Naive thymus-derived CD4-positive, alpha-beta T cell (primary cell): Measurements from ENCODE around the gene TMEM255A. TPM values are rescaled to one million over a fixed set of nuclear protein-coding genes. Genes with fewer than 3 reads are reported as not detected.
A peak's percentile ranks its signal among the peaks of the same experiment; 100 is the strongest.

Experiments
- ATAC-seq: fragments of 150-1000 bp; cut with Tn5 transposase; 2 replicates; pipeline ENCODE4 v1.10.0; 2021; ENCODE audit warnings: mild to moderate bottlenecking, moderate library complexity
- CTCF ChIA-PET: fragments of 350-600 bp; sonication (Branson Sonifier 250); formaldehyde crosslinking; loops from one replicate; lab custom pipeline; 2021; ENCODE audit warnings: antibody characterized with exemption; lab: Charles Lee
- POLR2A ChIA-PET: fragments of 350-600 bp; sonication (Branson Sonifier 250); formaldehyde crosslinking; loops from one replicate; lab custom pipeline; 2021; ENCODE audit warnings: antibody characterized with exemption, inconsistent platforms; lab: Charles Lee
- DNase-seq, 9 donors: peaks; one replicate each; pipeline versions ENCODE4 v3.0.0 to v3.0.0-alpha.2; 2020 to 2022; ENCODE audit warnings: mixed read lengths in 1 of 9
- H3K27ac ChIP-seq: one replicate; pipeline ENCODE4 v1.7.0; 2013; ENCODE audit warnings: mild to moderate bottlenecking, low read depth, low read length, moderate library complexity
- H3K27me3 ChIP-seq, 2 donors: one replicate each; pipeline ENCODE4 v1.7.0; 2013; ENCODE audit warnings: low read length in 2 of 2, mild to moderate bottlenecking in 2 of 2, moderate library complexity in 2 of 2; ENCODE audit not compliant: control insufficient read depth in 2 of 2, insufficient read depth in 2 of 2
- H3K36me3 ChIP-seq, 3 experiments: 1 replicate in 2 of 3; 2 replicates in 1 of 3; pipeline ENCODE4 v1.7.0; 2013; ENCODE audit warnings: low read length in 3 of 3, mild to moderate bottlenecking in 3 of 3, moderate library complexity in 1 of 3; ENCODE audit not compliant: insufficient read depth in 3 of 3, control insufficient read depth in 2 of 3
- H3K4me1 ChIP-seq, 2 donors: one replicate each; pipeline ENCODE4 v1.7.0; 2013; ENCODE audit warnings: low read length in 2 of 2, mild to moderate bottlenecking in 2 of 2, moderate library complexity in 1 of 2; ENCODE audit not compliant: control insufficient read depth in 2 of 2, insufficient read depth in 2 of 2
- H3K4me3 ChIP-seq: 2 replicates; pipeline ENCODE4 v1.7.0; 2013; ENCODE audit warnings: mild to moderate bottlenecking, low read length
- H3K9me3 ChIP-seq, 3 experiments: 1 replicate in 2 of 3; 2 replicates in 1 of 3; pipeline ENCODE4 v1.7.0; 2013; ENCODE audit warnings: low read length in 3 of 3; ENCODE audit not compliant: control insufficient read depth in 2 of 3
- H3K27ac Mint-ChIP-seq, 9 donors: one replicate each; pipeline ENCODE4 v1.8.0; 2020 to 2022; ENCODE audit warnings: mixed read lengths in 9 of 9, mild to moderate bottlenecking in 8 of 9, moderate library complexity in 5 of 9, inconsistent platforms in 2 of 9
- H3K27me3 Mint-ChIP-seq, 5 donors: one replicate each; pipeline ENCODE4 v1.8.0; 2021 to 2022; ENCODE audit warnings: mixed read lengths in 5 of 5, mild to moderate bottlenecking in 1 of 5
- H3K36me3 Mint-ChIP-seq, 5 donors: one replicate each; pipeline ENCODE4 v1.8.0; 2020 to 2022; ENCODE audit warnings: mixed read lengths in 5 of 5, mild to moderate bottlenecking in 3 of 5, inconsistent platforms in 1 of 5
- H3K4me1 Mint-ChIP-seq, 7 donors: one replicate each; pipeline ENCODE4 v1.8.0; 2020 to 2022; ENCODE audit warnings: mixed read lengths in 7 of 7, mild to moderate bottlenecking in 3 of 7, inconsistent platforms in 1 of 7
- H3K4me3 Mint-ChIP-seq, 10 donors: one replicate each; pipeline ENCODE4 v1.8.0; 2020 to 2022; ENCODE audit warnings: mild to moderate bottlenecking in 10 of 10, mixed read lengths in 10 of 10, moderate library complexity in 6 of 10, inconsistent platforms in 2 of 10
- H3K9me3 Mint-ChIP-seq, 11 donors: one replicate each; pipeline ENCODE4 v1.8.0; 2020 to 2022; ENCODE audit warnings: mixed read lengths in 11 of 11, mild to moderate bottlenecking in 4 of 11, inconsistent platforms in 1 of 11, moderate library complexity in 1 of 11
- intact Hi-C, 2 donors: fragments of 100-400 bp; cut with micrococcal nuclease; formaldehyde crosslinking; loops; one replicate each; pipeline ENCODE4 v1.15.1; 2023
- polyA plus RNA-seq, 2 donors: library from polyadenylated mRNA; unstranded; fragments of 300-500 nt; fragmentation: Illumina TruSeq; gene quantifications; one replicate each; pipeline ENCODE4 v1.2.3, GENCODE V29; 2021
- total RNA-seq, 6 experiments: library from RNA in 5 of 6; stranded (reverse) in 5 of 6; gene quantifications; 1 replicate in 5 of 6; 2 replicates in 1 of 6; pipeline ENCODE4 v1.2.3 and lab custom pipeline; 2021 to 2026

Gene TMEM255A
- total and polyA plus RNA-seq, 7 experiments from 2014 or later, result 0.06 to 1.2 (median 0.12) TPM; not detected in 4

- H3K27me3 ChIP-seq, result no peaks in the 10 kb centered on the region
- POLR2A ChIA-PET, result interaction anchor here (0.7 to 2.5 kb wide), 9 partner anchors 9 to 60 kb away, joined by 3 to 15 read pairs (median 4); partner anchors contain the start of gene TMEM255A
- peaks cover 0 to 1% (median 0%) of the 10 kb centered on the region in 11 donors for H3K9me3 Mint-ChIP-seq
- H3K9me3 ChIP-seq, result no peaks in the 10 kb centered on the region
- ATAC-seq (no peak), DNase-seq (peak in 7 of 9 donors; percentile 5 to 34 (median 13))
- peaks cover 0 to 17% (median 14%) of the 10 kb centered on the region in 5 donors for H3K36me3 Mint-ChIP-seq
- peak overlapping the region; percentile 79 for H3K4me3 ChIP-seq
- H3K27ac ChIP-seq, result peak overlapping the region; percentile 96
- peaks cover 0 to 4% (median 3%) of the 10 kb centered on the region in 3 experiments for H3K36me3 ChIP-seq
- intact Hi-C loops, result loop anchor here (2.0 to 5.0 kb wide), 9 partner anchors 216 to 1904 kb away; partner anchors contain the start of genes CUL4B (in 2 of the 2), LAMP2 (in 2 of the 2), NDUFA1 (in 1 of the 2) and NKAP (in 1 of the 2)
- peaks cover 6 to 47% (median 28%) of the 10 kb centered on the region in 7 donors for H3K4me1 Mint-ChIP-seq
- peaks cover 0 to 2% (median 0%) of the 10 kb centered on the region in 5 donors for H3K27me3 Mint-ChIP-seq
- CTCF ChIA-PET, result interaction anchor here (0.8 to 1.9 kb wide), 5 partner anchors 18 to 205 kb away, joined by 3 to 8 read pairs (median 4); no protein-coding TSS in a partner anchor
- H3K4me1 ChIP-seq, result peaks cover 0 to 10% of the 10 kb centered on the region in 2 donors
- peak overlapping the region; percentile 83 to 97 (median 93) for H3K27ac Mint-ChIP-seq
- H3K4me3 Mint-ChIP-seq, result peak overlapping the region; percentile 84 to 97 (median 94)
Measured at GRCh38 chrX:120251471-120252011, 59.7 kb downstream of the TMEM255A start.

- Mint-ChIP-seq H3K27me3 (peaks cover 0 to 4% (median 0%) of the 10 kb centered on the region in 5 donors), H3K9me3 (peaks cover 0 to 2% (median 0%) of the 10 kb centered on the region in 11 donors), H3K4me1 (peaks cover 6 to 42% (median 28%) of the 10 kb centered on the region in 7 donors), H3K27ac (peak within 1 kb of the TSS; percentile 93 to 98 (median 96)), H3K36me3 (peaks cover 0 to 17% (median 14%) of the 10 kb centered on the region in 5 donors), H3K4me3 (peak within 1 kb of the TSS; percentile 84 to 97 (median 94))
- CTCF ChIA-PET, result interaction anchor here (0.6 to 1.9 kb wide), 6 partner anchors 19 to 206 kb away, joined by 3 to 8 read pairs (median 4); no protein-coding TSS in a partner anchor
- POLR2A ChIA-PET, result interaction anchor here (0.6 to 2.5 kb wide), 11 partner anchors 10 to 1020 kb away, joined by 3 to 15 read pairs (median 4); partner anchors contain the start of gene TMEM255A
- intact Hi-C loops, result loop anchor here (1.0 to 5.0 kb wide), 11 partner anchors 19 to 1903 kb away; partner anchors contain the start of genes CUL4B (in 2 of the 2), LAMP2 (in 2 of the 2), NDUFA1 (in 1 of the 2) and NKAP (in 1 of the 2)
- peak within 1 kb of the TSS; percentile 96 for H3K27ac ChIP-seq
- peak; percentile 100 for ATAC-seq
- no peaks in the 10 kb centered on the region for H3K27me3 ChIP-seq
- H3K4me1 ChIP-seq, result peaks cover 0 to 7% of the 10 kb centered on the region in 2 donors
- peak within 1 kb of the TSS; percentile 79 for H3K4me3 ChIP-seq
- H3K9me3 ChIP-seq, result no peaks in the 10 kb centered on the region
- DNase-seq, result peak; percentile 69 to 88 (median 82)
- H3K36me3 ChIP-seq, result peaks cover 0 to 4% (median 3%) of the 10 kb centered on the region in 3 experiments
Measured at GRCh38 chrX:120250522-120251271, 60.6 kb downstream of the TMEM255A start, which contains the start of gene ZBTB33. Gene ZBTB33, plus strand, starts transcription at chrX:120250812. Its CDS starts 2,604 bp downstream, at chrX:120253416.

GRCh38 chrX:120244735-120245498 lies 66.3 kb downstream of the TMEM255A start:
- intact Hi-C loops, result loop anchor here in 1 of 2 donors (2.0 to 10.0 kb wide), 3 partner anchors 302 to 760 kb away; partner anchors contain the start of genes MCTS1 and NKAP
- peak; percentile 22 to 68 (median 52) for DNase-seq
- no peaks in the 10 kb centered on the region for H3K9me3 ChIP-seq
- Mint-ChIP-seq H3K27ac (peak overlapping the region; percentile 78 to 97 (median 90)), H3K36me3 (no peaks in the 10 kb centered on the region), H3K4me1 (peaks cover 12 to 32% (median 27%) of the 10 kb centered on the region in 7 donors), H3K9me3 (peaks cover 0 to 2% (median 0%) of the 10 kb centered on the region in 11 donors), H3K27me3 (peaks cover 0 to 4% (median 0%) of the 10 kb centered on the region in 5 donors), H3K4me3 (peak overlapping the region; percentile 85 to 100 (median 96))
- no peaks in the 10 kb centered on the region for H3K27me3 ChIP-seq
- H3K36me3 ChIP-seq, result peaks cover 0 to 5% (median 0%) of the 10 kb centered on the region in 3 experiments
- POLR2A ChIA-PET, result interaction anchor here (0.7 to 1.2 kb wide), 2 partner anchors 9 to 65 kb away, joined by 3 read pairs; no protein-coding TSS in a partner anchor
- H3K27ac ChIP-seq, result peak overlapping the region; percentile 77
- peak; percentile 92 for ATAC-seq
- peaks cover 5 to 6% of the 10 kb centered on the region in 2 donors for H3K4me1 ChIP-seq
- peak overlapping the region; percentile 73 for H3K4me3 ChIP-seq
- CTCF ChIA-PET, result no interaction called here

GRCh38 chrX:120244395-120244734 lies 66.9 kb downstream of the TMEM255A start:
- H3K36me3 Mint-ChIP-seq, result no peaks in the 10 kb centered on the region
- ATAC-seq (no peak), DNase-seq (peak in 1 of 9 donors; percentile 5)
- H3K9me3 ChIP-seq, result no peaks in the 10 kb centered on the region
- H3K9me3 Mint-ChIP-seq, result peaks cover 0 to 2% (median 0%) of the 10 kb centered on the region in 11 donors
- peaks cover 0 to 4% (median 0%) of the 10 kb centered on the region in 5 donors for H3K27me3 Mint-ChIP-seq
- H3K4me3 Mint-ChIP-seq, result peak overlapping the region; percentile 85 to 100 (median 96)
- peaks cover 5 to 6% of the 10 kb centered on the region in 2 donors for H3K4me1 ChIP-seq
- peaks cover 11 to 32% (median 27%) of the 10 kb centered on the region in 7 donors for H3K4me1 Mint-ChIP-seq
- peak overlapping the region; percentile 78 to 97 (median 90) for H3K27ac Mint-ChIP-seq
- H3K27me3 ChIP-seq, result no peaks in the 10 kb centered on the region
- peaks cover 0 to 9% (median 0%) of the 10 kb centered on the region in 3 experiments for H3K36me3 ChIP-seq
- peak overlapping the region; percentile 73 for H3K4me3 ChIP-seq
- H3K27ac ChIP-seq, result peak overlapping the region; percentile 77
- ChIA-PET POLR2A (interaction anchor here (0.7 to 1.2 kb wide), 2 partner anchors 10 to 66 kb away, joined by 3 read pairs; no protein-coding TSS in a partner anchor), CTCF (no interaction called here)
- intact Hi-C loops, result loop anchor here in 1 of 2 donors (2.0 to 10.0 kb wide), 3 partner anchors 302 to 760 kb away; partner anchors contain the start of genes MCTS1 and NKAP

GRCh38 chrX:120242813-120243212 lies 68.4 kb downstream of the TMEM255A start:
- no peak overlapping the region for H3K4me3 ChIP-seq
- Mint-ChIP-seq H3K36me3 (peaks cover 0 to 9% (median 4%) of the 10 kb centered on the region in 5 donors), H3K27ac (no peak overlapping the region), H3K4me3 (peak overlapping the region in 4 of 10 donors; percentile 0 to 99 (median 90)), H3K27me3 (peaks cover 0 to 4% (median 0%) of the 10 kb centered on the region in 5 donors), H3K9me3 (peaks cover 0 to 2% (median 0%) of the 10 kb centered on the region in 11 donors), H3K4me1 (peaks cover 9 to 32% (median 27%) of the 10 kb centered on the region in 7 donors)
- POLR2A ChIA-PET, result no interaction called here
- DNase-seq (no peak), ATAC-seq (no peak)
- H3K27me3 ChIP-seq, result no peaks in the 10 kb centered on the region
- peaks cover 5 to 6% of the 10 kb centered on the region in 2 donors for H3K4me1 ChIP-seq
- CTCF ChIA-PET, result no interaction called here
- H3K27ac ChIP-seq, result no peak overlapping the region
- intact Hi-C loops, result loop anchor here (2.0 to 10.0 kb wide), 3 partner anchors 300 to 758 kb away; partner anchors contain the start of genes MCTS1 (in 1 of the 2) and NKAP (in 1 of the 2)
- H3K36me3 ChIP-seq, result peaks cover 0 to 14% (median 0%) of the 10 kb centered on the region in 3 experiments
- no peaks in the 10 kb centered on the region for H3K9me3 ChIP-seq
